ENCODE data around the gene ACR.

Gene ACR

GRCh38 chr22:50703726-50704509, 34.1 kb upstream of the ACR start:
- no peak for DNase-seq

- DNase-seq, result no peak
Measured at GRCh38 chr22:50704510-50705218, 33.3 kb upstream of the ACR start.

GRCh38 chr22:50705219-50705691, 32.7 kb upstream of the ACR start:
- DNase-seq, result no peak

- no peak for DNase-seq
Measured at GRCh38 chr22:50705851-50706351, 32.1 kb upstream of the ACR start.

GRCh38 chr22:50706481-50707125, 31.4 kb upstream of the ACR start:
- DNase-seq, result no peak

- DNase-seq, result no peak
Measured at GRCh38 chr22:50708474-50708873, 29.5 kb upstream of the ACR start.

- DNase-seq, result no peak
Measured at GRCh38 chr22:50708996-50709395, 29.0 kb upstream of the ACR start.

GRCh38 chr22:50710221-50710620, 27.8 kb upstream of the ACR start:
- no peak for DNase-seq

- DNase-seq, result no peak
Measured at GRCh38 chr22:50710886-50711285, 27.1 kb upstream of the ACR start.

- DNase-seq, result no peak
Measured at GRCh38 chr22:50711446-50712340, 26.3 kb upstream of the ACR start.

- no peak for DNase-seq
Measured at GRCh38 chr22:50712341-50713007, 25.5 kb upstream of the ACR start.

GRCh38 chr22:50713008-50713385, 25.0 kb upstream of the ACR start:
- no peak for DNase-seq

GRCh38 chr22:50713571-50714056, 24.4 kb upstream of the ACR start:
- DNase-seq, result no peak

- DNase-seq, result no peak
Measured at GRCh38 chr22:50714150-50714549, 23.9 kb upstream of the ACR start.

- no peak for DNase-seq
Measured at GRCh38 chr22:50714631-50715179, 23.3 kb upstream of the ACR start.

- DNase-seq, result no peak
Measured at GRCh38 chr22:50715250-50715649, 22.8 kb upstream of the ACR start.

- DNase-seq, result no peak
Measured at GRCh38 chr22:50715776-50716175, 22.2 kb upstream of the ACR start.

GRCh38 chr22:50716290-50717024, 21.5 kb upstream of the ACR start:
- DNase-seq, result no peak

GRCh38 chr22:50717709-50718351, 20.2 kb upstream of the ACR start:
- no peak for DNase-seq

- no peak for DNase-seq
Measured at GRCh38 chr22:50718352-50718709, 19.7 kb upstream of the ACR start.
